ENCODE data around the gene BRCA2. TPM values are rescaled to one million over a fixed set of nuclear protein-coding genes. Genes with fewer than 3 reads are reported as not detected.
A peak's percentile ranks its signal among the peaks of the same experiment; 100 is the strongest.

BRCA2 gene
- polyA plus RNA-seq, 4 donors, result under 0.01 to 3.9 (median 1.2) TPM

DNA sequence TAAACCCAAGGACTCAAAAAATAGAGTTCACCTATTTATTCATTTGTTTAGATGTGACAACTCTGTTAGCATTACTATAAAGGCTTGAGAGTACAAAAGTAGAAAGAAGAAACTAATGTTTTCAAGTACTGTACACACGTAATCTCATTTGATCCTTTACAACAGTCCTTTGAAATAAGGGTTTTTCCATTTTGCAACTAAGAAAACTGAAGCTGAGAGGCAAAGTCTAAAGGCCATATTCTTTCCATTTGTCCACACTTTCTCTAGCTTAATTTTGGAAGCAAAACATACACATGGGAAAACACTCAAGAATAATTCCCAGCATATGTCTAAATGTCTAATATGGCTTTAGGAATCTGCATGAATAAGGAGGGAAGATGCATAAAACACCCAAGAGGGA is 34.2 kb upstream of the BRCA2 start:
- Histone ChIP-seq H3K4me3 (ENCODE audit: low read depth in 1 of 3, low read length in 3 of 3) (no peak overlapping the region), H3K9me3 (ENCODE audit: control insufficient read depth in 2 of 2, insufficient read depth in 1 of 2, low read depth in 1 of 2, low read length in 1 of 2) (no peaks in the 10 kb centered on the region), H3K27me3 (ENCODE audit: control insufficient read depth in 3 of 3, insufficient read depth in 3 of 3, low read length in 3 of 3) (no peaks in the 10 kb centered on the region), H3K4me1 (ENCODE audit: control insufficient read depth in 3 of 3, insufficient read depth in 2 of 3, low read depth in 1 of 3, low read length in 2 of 3) (no peaks in the 10 kb centered on the region), H3K36me3 (ENCODE audit: control insufficient read depth in 3 of 3, insufficient read depth in 2 of 3, low read depth in 1 of 3, low read length in 3 of 3) (no peaks in the 10 kb centered on the region), H3K27ac (ENCODE audit: low read depth in 1 of 3, low read length in 2 of 3) (no peak overlapping the region)
- 69 to 81% (median 79%) methylated on average over 1 of the region's 1 CpG for WGBS, 3 donors
- no peak for DNase-seq
- FAIRE-seq, result no peak

GRCh38 chr13:32282096-32282711 is 33.1 kb upstream of the BRCA2 start:
- WGBS, 3 donors, result 81 to 86% (median 84%) methylated on average over 2 of the region's 2 CpGs
- no peak for FAIRE-seq
- H3K36me3 ChIP-seq (ENCODE audit: control insufficient read depth in 3 of 3, insufficient read depth in 2 of 3, low read depth in 1 of 3, low read length in 3 of 3), result no peaks in the 10 kb centered on the region

DNA sequence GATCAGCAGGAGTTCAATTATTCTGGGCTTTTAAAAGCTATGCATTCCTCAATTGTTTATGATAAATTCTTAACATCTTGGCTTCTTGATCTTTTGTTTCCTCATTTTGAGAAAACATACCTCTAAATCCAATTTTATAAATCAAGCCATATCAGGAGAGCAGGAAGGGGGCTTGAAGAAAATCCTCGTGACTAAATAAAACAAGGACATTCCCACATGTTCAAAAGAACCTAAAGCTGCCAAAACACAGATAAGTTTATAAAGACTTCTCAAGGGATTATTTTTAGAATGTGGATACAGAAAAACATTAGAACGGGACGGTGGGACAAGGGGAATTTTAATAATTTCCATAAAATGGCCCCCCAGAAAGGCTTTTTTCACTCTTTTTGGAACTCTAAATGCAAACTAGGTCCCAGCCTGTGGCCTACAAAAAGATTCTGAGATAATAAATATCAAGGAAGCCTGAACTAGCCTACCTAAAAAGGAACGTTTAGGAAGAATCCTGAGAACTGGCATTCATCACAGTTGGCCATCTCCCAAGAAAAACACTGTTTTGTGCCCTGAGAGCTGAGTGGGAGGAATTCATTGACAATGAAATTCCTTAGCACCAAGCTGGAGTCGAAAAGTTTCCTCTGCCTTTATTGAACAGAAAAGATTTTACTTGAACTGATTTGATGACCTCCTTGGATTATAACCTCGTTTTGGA is 30.2 kb upstream of the BRCA2 start:
- Histone ChIP-seq H3K27me3 (ENCODE audit: control insufficient read depth in 3 of 3, insufficient read depth in 3 of 3, low read length in 3 of 3) (no peaks in the 10 kb centered on the region), H3K4me1 (ENCODE audit: control insufficient read depth in 3 of 3, insufficient read depth in 2 of 3, low read depth in 1 of 3, low read length in 2 of 3) (no peaks in the 10 kb centered on the region), H3K9me3 (ENCODE audit: control insufficient read depth in 2 of 2, insufficient read depth in 1 of 2, low read depth in 1 of 2, low read length in 1 of 2) (no peaks in the 10 kb centered on the region), H3K27ac (ENCODE audit: low read depth in 1 of 3, low read length in 2 of 3) (peak overlapping the region in 1 of 3 donors; percentile 8), H3K4me3 (ENCODE audit: low read depth in 1 of 3, low read length in 3 of 3) (no peak overlapping the region), H3K36me3 (ENCODE audit: control insufficient read depth in 3 of 3, insufficient read depth in 2 of 3, low read depth in 1 of 3, low read length in 3 of 3) (no peaks in the 10 kb centered on the region)
- FAIRE-seq, result no peak
- peak in 1 of 2 donors; percentile 7 for DNase-seq
- WGBS, 3 donors, result 48 to 52% (median 51%) methylated on average over 6 of the region's 6 CpGs

More at GRCh38 chr13:32282096-32282711, 33.1 kb upstream of the BRCA2 start:
- H3K4me3 ChIP-seq (ENCODE audit: low read depth in 1 of 3, low read length in 3 of 3), result no peak overlapping the region
- no peak overlapping the region for H3K27ac ChIP-seq (ENCODE audit: low read depth in 1 of 3, low read length in 2 of 3)
- no peak for DNase-seq
- H3K27me3 ChIP-seq (ENCODE audit: control insufficient read depth in 3 of 3, insufficient read depth in 3 of 3, low read length in 3 of 3), result no peaks in the 10 kb centered on the region
- no peaks in the 10 kb centered on the region for H3K4me1 ChIP-seq (ENCODE audit: control insufficient read depth in 3 of 3, insufficient read depth in 2 of 3, low read depth in 1 of 3, low read length in 2 of 3)
- H3K9me3 ChIP-seq (ENCODE audit: control insufficient read depth in 2 of 2, insufficient read depth in 1 of 2, low read depth in 1 of 2, low read length in 1 of 2), result no peaks in the 10 kb centered on the region

GRCh38 chr13:32285633-32285965 is 29.7 kb upstream of the BRCA2 start:
- no peaks in the 10 kb centered on the region for H3K36me3 ChIP-seq (ENCODE audit: control insufficient read depth in 3 of 3, insufficient read depth in 2 of 3, low read depth in 1 of 3, low read length in 3 of 3)
- no peak overlapping the region for H3K4me3 ChIP-seq (ENCODE audit: low read depth in 1 of 3, low read length in 3 of 3)
- no peaks in the 10 kb centered on the region for H3K4me1 ChIP-seq (ENCODE audit: control insufficient read depth in 3 of 3, insufficient read depth in 2 of 3, low read depth in 1 of 3, low read length in 2 of 3)
- WGBS, 3 donors, result 57 to 69% (median 57%) methylated on average over 4 of the region's 4 CpGs
- H3K9me3 ChIP-seq (ENCODE audit: control insufficient read depth in 2 of 2, insufficient read depth in 1 of 2, low read depth in 1 of 2, low read length in 1 of 2), result no peaks in the 10 kb centered on the region
- H3K27me3 ChIP-seq (ENCODE audit: control insufficient read depth in 3 of 3, insufficient read depth in 3 of 3, low read length in 3 of 3), result no peaks in the 10 kb centered on the region
- H3K27ac ChIP-seq (ENCODE audit: low read depth in 1 of 3, low read length in 2 of 3), result no peak overlapping the region
- no peak for DNase-seq
- no peak for FAIRE-seq

DNA sequence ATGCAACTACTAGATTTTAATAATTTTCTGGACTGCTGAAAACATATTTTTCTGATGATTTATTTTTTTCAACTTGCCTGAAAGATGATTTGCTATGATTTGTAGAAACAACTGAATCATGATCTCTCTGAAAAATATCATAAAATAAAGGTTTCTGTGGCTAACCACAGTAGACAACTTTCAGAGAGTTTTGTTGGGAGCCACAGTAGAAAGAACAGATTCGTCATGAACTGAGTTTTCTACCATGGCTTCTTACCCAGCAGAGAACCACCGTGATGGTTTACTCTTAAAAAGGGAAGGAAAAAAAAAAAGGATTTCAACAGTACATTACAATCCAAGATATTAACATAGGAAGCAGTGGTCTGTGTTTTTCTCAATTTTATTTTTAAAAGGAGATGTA is 18.1 kb upstream of the BRCA2 start:
- 46 to 80% (median 63%) methylated on average over 2 of the region's 2 CpGs for WGBS, 3 donors
- H3K9me3 ChIP-seq (ENCODE audit: control insufficient read depth in 2 of 2, insufficient read depth in 1 of 2, low read depth in 1 of 2, low read length in 1 of 2), result no peaks in the 10 kb centered on the region
- no peak overlapping the region for H3K4me3 ChIP-seq (ENCODE audit: low read depth in 1 of 3, low read length in 3 of 3)
- H3K36me3 ChIP-seq (ENCODE audit: control insufficient read depth in 3 of 3, insufficient read depth in 2 of 3, low read depth in 1 of 3, low read length in 3 of 3), result no peaks in the 10 kb centered on the region
- H3K27me3 ChIP-seq (ENCODE audit: control insufficient read depth in 3 of 3, insufficient read depth in 3 of 3, low read length in 3 of 3), result peaks cover 0 to 21% (median 0%) of the 10 kb centered on the region in 3 donors
- DNase-seq (no peak), FAIRE-seq (no peak)
- H3K4me1 ChIP-seq (ENCODE audit: control insufficient read depth in 3 of 3, insufficient read depth in 2 of 3, low read depth in 1 of 3, low read length in 2 of 3), result no peaks in the 10 kb centered on the region
- H3K27ac ChIP-seq (ENCODE audit: low read depth in 1 of 3, low read length in 2 of 3), result no peak overlapping the region

- no peak for DNase-seq
- Histone ChIP-seq H3K36me3 (ENCODE audit: control insufficient read depth in 3 of 3, insufficient read depth in 2 of 3, low read depth in 1 of 3, low read length in 3 of 3) (no peaks in the 10 kb centered on the region), H3K4me1 (ENCODE audit: control insufficient read depth in 3 of 3, insufficient read depth in 2 of 3, low read depth in 1 of 3, low read length in 2 of 3) (no peaks in the 10 kb centered on the region), H3K9me3 (ENCODE audit: control insufficient read depth in 2 of 2, insufficient read depth in 1 of 2, low read depth in 1 of 2, low read length in 1 of 2) (no peaks in the 10 kb centered on the region), H3K27ac (ENCODE audit: low read depth in 1 of 3, low read length in 2 of 3) (no peak overlapping the region), H3K4me3 (ENCODE audit: low read depth in 1 of 3, low read length in 3 of 3) (no peak overlapping the region), H3K27me3 (ENCODE audit: control insufficient read depth in 3 of 3, insufficient read depth in 3 of 3, low read length in 3 of 3) (peaks cover 0 to 24% (median 0%) of the 10 kb centered on the region in 3 donors)
- FAIRE-seq, result no peak
- 82 to 92% (median 84%) methylated on average over 6 of the region's 6 CpGs for WGBS, 3 donors
Measured at GRCh38 chr13:32298695-32299094, 16.6 kb upstream of the BRCA2 start.

DNA sequence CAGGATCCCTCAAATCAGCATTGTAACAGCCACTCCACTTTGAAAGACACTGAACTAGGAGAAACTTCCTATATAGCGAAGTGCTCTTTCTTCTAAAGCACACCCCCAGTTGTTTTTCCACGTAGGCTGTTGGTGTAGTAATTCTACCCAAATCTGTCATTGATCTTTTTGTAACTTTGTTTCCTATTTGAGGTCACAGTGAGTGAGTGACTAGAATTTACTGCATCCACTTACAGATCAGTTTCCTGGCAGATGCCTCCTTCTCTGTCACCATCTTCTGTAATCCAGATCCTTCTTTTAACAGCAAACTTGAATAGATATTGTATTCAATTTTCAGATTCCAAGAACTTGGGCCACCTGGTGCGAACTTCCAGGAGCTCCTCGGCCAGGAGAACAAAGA is 15.4 kb upstream of the BRCA2 start:
- DNase-seq (no peak), FAIRE-seq (no peak)
- no peaks in the 10 kb centered on the region for H3K36me3 ChIP-seq (ENCODE audit: control insufficient read depth in 3 of 3, insufficient read depth in 2 of 3, low read depth in 1 of 3, low read length in 3 of 3)
- H3K4me1 ChIP-seq (ENCODE audit: control insufficient read depth in 3 of 3, insufficient read depth in 2 of 3, low read depth in 1 of 3, low read length in 2 of 3), result no peaks in the 10 kb centered on the region
- no peak overlapping the region for H3K4me3 ChIP-seq (ENCODE audit: low read depth in 1 of 3, low read length in 3 of 3)
- no peak overlapping the region for H3K27ac ChIP-seq (ENCODE audit: low read depth in 1 of 3, low read length in 2 of 3)
- WGBS, 3 donors, result 62 to 68% (median 66%) methylated on average over 4 of the region's 4 CpGs
- H3K27me3 ChIP-seq (ENCODE audit: control insufficient read depth in 3 of 3, insufficient read depth in 3 of 3, low read length in 3 of 3), result peaks cover 0 to 24% (median 0%) of the 10 kb centered on the region in 3 donors
- no peaks in the 10 kb centered on the region for H3K9me3 ChIP-seq (ENCODE audit: control insufficient read depth in 2 of 2, insufficient read depth in 1 of 2, low read depth in 1 of 2, low read length in 1 of 2)

- Histone ChIP-seq H3K36me3 (ENCODE audit: control insufficient read depth in 3 of 3, insufficient read depth in 2 of 3, low read depth in 1 of 3, low read length in 3 of 3) (no peaks in the 10 kb centered on the region), H3K4me3 (ENCODE audit: low read depth in 1 of 3, low read length in 3 of 3) (no peak overlapping the region), H3K27ac (ENCODE audit: low read depth in 1 of 3, low read length in 2 of 3) (no peak overlapping the region), H3K9me3 (ENCODE audit: control insufficient read depth in 2 of 2, insufficient read depth in 1 of 2, low read depth in 1 of 2, low read length in 1 of 2) (no peaks in the 10 kb centered on the region), H3K27me3 (ENCODE audit: control insufficient read depth in 3 of 3, insufficient read depth in 3 of 3, low read length in 3 of 3) (peaks cover 0 to 24% (median 0%) of the 10 kb centered on the region in 3 donors), H3K4me1 (ENCODE audit: control insufficient read depth in 3 of 3, insufficient read depth in 2 of 3, low read depth in 1 of 3, low read length in 2 of 3) (no peaks in the 10 kb centered on the region)
- no peak for DNase-seq
- 52 to 68% (median 55%) methylated on average over 8 of the region's 8 CpGs for WGBS, 3 donors
- no peak for FAIRE-seq
Measured at GRCh38 chr13:32300406-32300805, 14.9 kb upstream of the BRCA2 start.
